GM19043 (cell line): ENCODE measurements around the gene NIPSNAP3A.

ENCODE experiments used
- ATAC-seq: cut with Tn5 transposase; IDR thresholded peaks from one replicate; pipeline ENCODE4 v1.9.1; 2021; ENCODE audit warnings: low read depth; ENCODE audit not compliant: unreplicated experiment

NIPSNAP3A gene

DNA sequence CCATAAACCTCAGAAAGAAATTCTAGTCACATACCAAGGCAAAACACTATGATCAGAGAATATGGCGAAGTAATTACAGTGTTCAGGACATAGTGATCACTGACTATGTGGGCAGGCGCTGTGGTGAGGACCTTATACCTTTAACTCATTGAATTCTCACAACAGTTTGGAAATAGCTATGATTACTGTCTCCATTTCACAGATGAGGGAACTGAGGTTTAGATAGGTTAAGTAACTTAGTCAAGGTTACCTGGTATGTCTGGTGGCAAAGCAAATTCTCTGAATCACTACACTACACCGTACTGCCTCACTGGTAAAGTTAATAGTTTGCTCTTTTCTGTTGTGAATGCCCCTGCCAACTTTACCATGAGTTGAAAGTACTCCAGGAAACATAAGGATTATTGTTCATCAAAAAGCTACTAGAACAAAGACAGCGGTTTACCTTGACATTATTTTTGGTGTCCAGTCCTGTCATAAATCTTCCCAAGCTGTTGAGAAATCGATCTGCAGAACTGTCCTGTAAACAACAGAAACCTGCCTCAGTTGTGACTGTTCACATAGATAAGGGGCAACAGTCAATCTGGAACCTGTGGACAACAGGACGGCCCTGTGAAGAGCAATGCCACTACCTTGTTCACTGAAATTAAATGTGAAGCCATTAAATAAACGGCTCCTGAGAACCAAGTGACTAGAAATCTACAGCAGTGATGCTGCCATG is 52.7 kb downstream of the NIPSNAP3A start:
- no peak for ATAC-seq

DNA sequence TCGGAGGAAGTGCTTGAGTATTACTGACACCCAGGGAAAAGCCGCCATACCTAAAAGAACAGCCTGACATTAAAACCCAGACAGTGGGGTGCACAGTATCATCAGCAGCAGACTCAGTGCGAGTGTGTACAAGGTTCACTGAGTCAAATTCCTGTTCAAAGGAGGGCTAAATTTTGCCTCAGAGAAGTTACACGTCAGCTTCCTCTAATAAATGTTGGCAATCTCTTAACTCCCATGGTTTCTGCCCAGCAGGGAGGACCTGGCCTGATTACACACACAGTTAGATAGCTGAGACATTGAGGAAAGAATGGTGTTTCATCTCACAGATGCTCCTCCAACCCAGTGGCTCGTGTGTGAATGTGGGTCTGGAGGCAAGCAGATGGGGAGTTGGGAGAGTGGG is 54.6 kb downstream of the NIPSNAP3A start:
- ATAC-seq: no peak

DNA sequence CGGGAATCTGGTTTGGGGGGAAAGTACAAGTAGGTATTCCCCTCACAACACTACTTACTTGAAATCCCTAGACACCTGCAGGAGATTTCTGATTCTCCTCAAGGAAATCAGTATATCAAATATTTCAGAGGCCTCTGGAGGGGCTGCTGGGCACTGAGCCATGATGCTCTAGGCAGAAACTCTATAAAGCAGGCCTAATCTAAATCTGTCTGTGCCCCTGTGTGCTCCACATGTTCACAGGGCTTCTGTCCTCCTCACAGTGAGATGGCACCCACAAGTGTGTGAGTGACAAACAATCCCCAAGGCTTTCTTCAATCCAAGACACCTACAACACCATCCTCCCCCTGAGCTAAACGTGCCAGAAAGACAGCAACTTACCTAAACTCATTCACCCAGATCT is 55.4 kb downstream of the NIPSNAP3A start:
- no peak for ATAC-seq

DNA sequence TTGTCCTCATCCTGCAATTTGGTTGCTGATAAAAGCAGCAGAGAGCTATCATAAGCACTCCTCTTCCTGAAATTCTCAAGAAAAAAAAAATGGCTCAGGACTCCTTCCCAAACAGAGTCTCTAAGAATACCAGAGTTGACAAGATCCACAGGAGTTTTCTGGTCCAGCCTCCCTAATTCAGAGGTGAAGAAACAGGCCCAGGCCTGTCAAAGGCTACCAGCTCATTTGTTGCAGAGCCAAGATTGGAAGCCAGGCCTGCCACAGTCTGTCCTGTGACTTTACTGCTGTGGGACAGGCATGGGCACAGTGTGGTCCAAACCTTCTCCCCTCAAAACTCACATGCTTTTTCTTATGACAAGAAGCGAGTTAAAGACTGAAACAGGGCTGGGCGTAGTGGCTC is 58.0 kb downstream of the NIPSNAP3A start:
- ATAC-seq: no peak

DNA sequence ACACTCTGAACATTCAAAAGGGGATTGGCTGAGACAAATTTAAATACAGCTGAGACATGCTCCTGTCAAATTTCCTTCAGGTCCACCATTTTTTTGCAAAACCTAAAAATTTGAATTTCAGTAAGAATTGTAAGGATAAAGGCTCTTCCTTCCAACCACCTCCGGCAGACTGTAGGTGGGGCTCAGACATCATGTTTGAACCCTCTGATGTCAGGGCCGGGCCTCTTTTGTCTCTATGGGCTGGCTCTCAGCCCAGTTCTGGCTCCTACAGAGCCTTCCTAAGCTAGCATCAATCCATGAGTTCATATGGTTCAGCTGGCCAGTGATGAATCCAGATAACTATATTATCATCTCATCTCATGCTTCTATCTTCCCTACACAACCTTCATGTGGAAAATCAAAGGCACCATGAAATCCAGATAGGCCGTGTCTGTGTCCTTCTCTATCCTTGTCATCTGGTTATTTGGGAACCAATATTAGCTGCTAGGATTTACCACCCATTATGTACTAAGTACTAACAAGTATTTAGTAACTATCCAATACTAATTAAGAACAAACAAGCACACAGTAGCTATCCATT is 60.6 kb downstream of the NIPSNAP3A start:
- ATAC-seq: no peak
